ENCODE measurements around the gene SELENOK.

Gene SELENOK

GRCh38 chr3:53845881-53846133, 45.9 kb downstream of the SELENOK start:
- DNase-seq (ENCODE audit: low spot score), result peak; percentile 4
- POLR2A ChIA-PET (ENCODE audit: low non-redundant PET), result no interaction called here
- CTCF ChIA-PET, result no interaction called here
- no peak for TF ChIP-seq CTCF (conservative IDR thresholded peaks at IDR 0.05; ENCODE audit: low read depth)
- H3K27ac ChIP-seq, result no peak overlapping the region

- ChIA-PET CTCF (interaction anchor here (0.8 kb wide), 1 partner anchor 16 kb away, joined by 3 read pairs; no protein-coding TSS in a partner anchor), POLR2A (ENCODE audit: low non-redundant PET) (no interaction called here)
- peak; percentile 16; the same call in 1 of the 2 replicates for TF ChIP-seq CTCF (conservative IDR thresholded peaks at IDR 0.05; ENCODE audit: low read depth)
- DNase-seq (ENCODE audit: low spot score), result peak; percentile 34
- no peak overlapping the region for H3K27ac ChIP-seq
These were observed 46.4 kb downstream of the SELENOK start for GRCh38 chr3:53845103-53845880.

- TF ChIP-seq CTCF (conservative IDR thresholded peaks at IDR 0.05; ENCODE audit: low read depth), result no peak
- CTCF ChIA-PET, result interaction anchor here (0.7 to 0.8 kb wide), 2 partner anchors 16 to 1006 kb away, joined by 3 to 5 read pairs; no protein-coding TSS in a partner anchor
- no peak for DNase-seq (ENCODE audit: low spot score)
These were observed 47.2 kb downstream of the SELENOK start for GRCh38 chr3:53844262-53845102.

GRCh38 chr3:53843195-53844177, 48.2 kb downstream of the SELENOK start:
- TF ChIP-seq CTCF (conservative IDR thresholded peaks at IDR 0.05; ENCODE audit: low read depth), result no peak
- ChIA-PET CTCF (interaction anchor here (0.7 kb wide), 1 partner anchor 1005 kb away, joined by 5 read pairs; no protein-coding TSS in a partner anchor), POLR2A (ENCODE audit: low non-redundant PET) (no interaction called here)
- no peak overlapping the region for H3K27ac ChIP-seq
- no peak for DNase-seq (ENCODE audit: low spot score)

More at GRCh38 chr3:53844262-53845102, 47.2 kb downstream of the SELENOK start:
- POLR2A ChIA-PET (ENCODE audit: low non-redundant PET), result no interaction called here
- H3K27ac ChIP-seq, result no peak overlapping the region

GRCh38 chr3:53842436-53843194, 49.0 kb downstream of the SELENOK start:
- POLR2A ChIA-PET (ENCODE audit: low non-redundant PET), result no interaction called here
- DNase-seq (ENCODE audit: low spot score), result no peak
- H3K27ac ChIP-seq, result no peak overlapping the region
- no peak for TF ChIP-seq CTCF (conservative IDR thresholded peaks at IDR 0.05; ENCODE audit: low read depth)
- CTCF ChIA-PET, result interaction anchor here (0.6 kb wide), 2 partner anchors 11 to 315 kb away, joined by 3 read pairs; no protein-coding TSS in a partner anchor

All from RWPE1 (cell line).